B cell (primary cell): Measurements from ENCODE around the gene OSBPL1A.

Experiments used
- EZH2 ChIP-seq: IDR thresholded peaks from 2 replicates; pipeline ENCODE4 v1.6.1; 2012; ENCODE audit warnings: borderline replicate concordance, low read depth, mild to moderate bottlenecking, moderate library complexity, low read length; ENCODE audit not compliant: insufficient read depth, poor library complexity, severe bottlenecking
- TF ChIP-seq, protein P1 (sequence below): fragments of 200-600 bp; IDR thresholded peaks from one replicate; pipeline ENCODE4 v1.8.0; 2022; ENCODE audit warnings: antibody characterized with exemption, mild to moderate bottlenecking

DNA sequence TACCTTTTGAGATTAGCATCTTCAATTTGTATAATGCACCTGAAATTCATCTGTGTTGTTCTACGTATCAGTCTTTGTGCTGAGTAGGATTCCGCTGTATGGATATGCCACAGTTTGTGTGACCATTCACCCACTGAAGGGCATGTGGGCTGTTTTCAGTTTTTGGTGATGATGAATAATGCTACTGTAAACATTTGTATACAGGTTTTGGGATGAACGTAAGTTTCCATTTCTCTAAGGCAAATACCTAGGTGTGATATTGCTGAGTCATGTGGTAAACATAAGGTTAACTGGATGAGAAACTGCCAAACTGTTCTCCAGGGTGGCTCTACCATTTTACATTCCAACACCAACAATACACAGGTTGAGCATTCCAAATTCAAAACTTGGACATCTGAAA, 223.6 kb downstream of the OSBPL1A start:
- TF ChIP-seq, protein P1, sequence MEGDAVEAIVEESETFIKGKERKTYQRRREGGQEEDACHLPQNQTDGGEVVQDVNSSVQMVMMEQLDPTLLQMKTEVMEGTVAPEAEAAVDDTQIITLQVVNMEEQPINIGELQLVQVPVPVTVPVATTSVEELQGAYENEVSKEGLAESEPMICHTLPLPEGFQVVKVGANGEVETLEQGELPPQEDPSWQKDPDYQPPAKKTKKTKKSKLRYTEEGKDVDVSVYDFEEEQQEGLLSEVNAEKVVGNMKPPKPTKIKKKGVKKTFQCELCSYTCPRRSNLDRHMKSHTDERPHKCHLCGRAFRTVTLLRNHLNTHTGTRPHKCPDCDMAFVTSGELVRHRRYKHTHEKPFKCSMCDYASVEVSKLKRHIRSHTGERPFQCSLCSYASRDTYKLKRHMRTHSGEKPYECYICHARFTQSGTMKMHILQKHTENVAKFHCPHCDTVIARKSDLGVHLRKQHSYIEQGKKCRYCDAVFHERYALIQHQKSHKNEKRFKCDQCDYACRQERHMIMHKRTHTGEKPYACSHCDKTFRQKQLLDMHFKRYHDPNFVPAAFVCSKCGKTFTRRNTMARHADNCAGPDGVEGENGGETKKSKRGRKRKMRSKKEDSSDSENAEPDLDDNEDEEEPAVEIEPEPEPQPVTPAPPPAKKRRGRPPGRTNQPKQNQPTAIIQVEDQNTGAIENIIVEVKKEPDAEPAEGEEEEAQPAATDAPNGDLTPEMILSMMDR = no peak
- no peak for TF ChIP-seq EZH2
